Astrocyte (in vitro differentiated cells and primary cell): ENCODE results near the gene KCTD15.

Source experiments
- CTCF ChIP-seq: IDR thresholded peaks from 2 replicates; pipeline ENCODE4 v1.5.1; 2011; ENCODE audit warnings: low read depth, mild to moderate bottlenecking, inconsistent platforms, low read length, moderate library complexity; ENCODE audit not compliant: insufficient read depth
- EZH2 ChIP-seq: IDR thresholded peaks from 2 replicates; pipeline ENCODE4 v1.6.1; 2012; ENCODE audit warnings: mild to moderate bottlenecking, low read length, inconsistent platforms; ENCODE audit not compliant: insufficient read depth

DNA sequence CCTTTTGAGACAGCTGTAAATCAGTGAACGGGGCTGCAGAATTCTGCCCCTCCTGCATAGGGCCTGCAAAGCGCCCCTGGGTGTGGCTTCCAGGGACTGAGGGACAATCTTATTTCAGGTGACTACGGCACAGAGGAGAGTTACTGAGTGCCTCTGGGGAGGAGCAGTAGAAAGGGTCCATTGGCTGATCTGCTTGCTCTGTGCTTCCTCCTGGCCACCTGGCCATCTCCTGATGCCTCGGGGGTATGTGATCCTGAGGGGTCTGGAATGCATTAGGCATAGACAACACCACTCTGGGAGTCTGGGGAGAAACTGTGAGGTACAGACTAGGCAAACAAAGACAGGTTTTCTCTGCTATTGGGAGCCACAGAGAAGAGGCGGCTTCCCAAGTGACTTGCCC lies 2.8 kb downstream of the KCTD15 start:
- TF ChIP-seq CTCF (no peak), EZH2 (no peak)
